GM23248 (cell line): ENCODE results near the gene ATP5ME. TPM values are rescaled to one million over a fixed set of nuclear protein-coding genes. Genes with fewer than 3 reads are reported as not detected.

ENCODE experiments used
- DNase-seq: peaks from one replicate; pipeline ENCODE4 v3.0.0-alpha.2; 2015
- H2AFZ ChIP-seq: fragments of 200-600 bp; sonication (generic); 2 replicates; pipeline ENCODE4 v1.6.1; 2016; ENCODE audit warnings: antibody characterized with exemption
- H3F3A ChIP-seq: fragments of 200-600 bp; sonication (generic); 2 replicates; pipeline ENCODE4 v1.6.1; 2016; ENCODE audit warnings: mild to moderate bottlenecking, antibody characterized with exemption, mixed run types; ENCODE audit not compliant: insufficient read depth
- H3K27ac ChIP-seq: fragments of 200-600 bp; sonication (generic); 2 replicates; pipeline ENCODE4 v1.5.1; 2016; ENCODE audit warnings: mild to moderate bottlenecking
- H3K27me3 ChIP-seq: fragments of 200-600 bp; sonication (generic); replicated peaks from 2 replicates; pipeline ENCODE4 v1.6.1; 2016; ENCODE audit warnings: mild to moderate bottlenecking; ENCODE audit not compliant: insufficient read depth
- H3K36me3 ChIP-seq: fragments of 200-600 bp; sonication (generic); 2 replicates; pipeline ENCODE4 v1.6.1; 2016; ENCODE audit warnings: low read depth, mild to moderate bottlenecking
- H3K4me1 ChIP-seq: fragments of 200-600 bp; sonication (generic); 2 replicates; pipeline ENCODE4 v1.6.1; 2016; ENCODE audit warnings: mild to moderate bottlenecking; ENCODE audit not compliant: insufficient read depth
- H3K4me2 ChIP-seq: fragments of 200-600 bp; sonication (generic); one replicate; pipeline ENCODE4 v1.6.1; 2016; ENCODE audit warnings: mild to moderate bottlenecking; ENCODE audit not compliant: unreplicated experiment
- H3K4me3 ChIP-seq: fragments of 200-600 bp; sonication (generic); 2 replicates; pipeline ENCODE4 v1.5.1; 2016; ENCODE audit warnings: mild to moderate bottlenecking
- H3K79me2 ChIP-seq: fragments of 200-600 bp; sonication (generic); 2 replicates; pipeline ENCODE4 v1.6.1; 2016; ENCODE audit warnings: mild to moderate bottlenecking; ENCODE audit not compliant: insufficient read depth
- H3K9ac ChIP-seq: fragments of 200-600 bp; sonication (generic); 2 replicates; pipeline ENCODE4 v1.6.1; 2016; ENCODE audit warnings: mild to moderate bottlenecking
- H3K9me2 ChIP-seq: fragments of 200-600 bp; sonication (generic); 2 replicates; pipeline ENCODE4 v1.6.1; 2016; ENCODE audit warnings: mixed run types, mild to moderate bottlenecking, moderate library complexity; ENCODE audit not compliant: insufficient read depth
- H3K9me3 ChIP-seq: fragments of 200-600 bp; sonication (generic); one replicate; pipeline ENCODE4 v1.6.1; 2017; ENCODE audit warnings: low read depth
- H4K20me1 ChIP-seq: fragments of 200-600 bp; sonication (generic); 2 replicates; pipeline ENCODE4 v1.6.0; 2016; ENCODE audit not compliant: insufficient read depth
- EZH2 ChIP-seq: fragments of 200-600 bp; sonication (generic); IDR thresholded peaks from 2 replicates; pipeline ENCODE4 v1.6.1; 2018; ENCODE audit warnings: antibody characterized with exemption, mild to moderate bottlenecking; ENCODE audit not compliant: insufficient read depth, poor library complexity, severe bottlenecking
- EZH2phosphoT487 ChIP-seq: fragments of 200-600 bp; sonication (generic); IDR thresholded peaks from 2 replicates; pipeline ENCODE4 v1.6.1; 2018; ENCODE audit warnings: antibody characterized with exemption, moderate library complexity, mild to moderate bottlenecking, low read depth; ENCODE audit not compliant: insufficient read depth
- WGBS, 2 experiments: methylation state at CpG; one replicate each; pipeline ENCODE4 v1.1.6; 2015 to 2017; ENCODE audit warnings: low lambda C conversion rate in 2 of 2, low coverage in 1 of 2; ENCODE audit errors: missing lambda C conversion rate in 2 of 2; 5-methylcytosine and 5-hydroxymethylcytosine counted together
- in situ Hi-C: fragments of 300-500 bp; cut with MboI; formaldehyde crosslinking; loops from 2 replicates; pipeline ENCODE4 v1.15.0; 2020
- polyA plus RNA-seq: library from polyadenylated mRNA; unstranded; fragments of >200 nt; fragmentation: Nextera tagmentation; extraction: Ambion mirVana; gene quantifications from 2 replicates; pipeline ENCODE4 v1.2.1, GENCODE V29; 2016
- total RNA-seq: library from RNA; depleted of rRNA; stranded (reverse); fragments of >200 nt; shearing (Covaris generic); gene quantifications from 2 replicates; pipeline ENCODE4 v1.2.3, GENCODE V29; 2014

Gene ATP5ME
- total and polyA plus RNA-seq, 2 experiments from 2014 or later, result 26.3 to 478 TPM

- H3F3A ChIP-seq, result no peaks in the 10 kb centered on the region
- no peaks in the 10 kb centered on the region for H3K36me3 ChIP-seq
- H3K4me3 ChIP-seq, result no peak overlapping the region
- DNase-seq, result no peak
- no peak overlapping the region for H2AFZ ChIP-seq
- H3K9me2 ChIP-seq, result no peaks in the 10 kb centered on the region
- in situ Hi-C loops, result no loop called here
- 80 to 86% methylated on average over 42 of the region's 42 CpGs for WGBS, 2 experiments
- no peak overlapping the region for H3K9ac ChIP-seq
- H4K20me1 ChIP-seq, result no peaks in the 10 kb centered on the region
- no peaks in the 10 kb centered on the region for H3K79me2 ChIP-seq
- no peaks in the 10 kb centered on the region for H3K4me1 ChIP-seq
- H3K4me2 ChIP-seq, result no peak overlapping the region
- TF ChIP-seq EZH2phosphoT487 (no peak), EZH2 (no peak)
- H3K27me3 ChIP-seq, result no peaks in the 10 kb centered on the region
- no peak overlapping the region for H3K27ac ChIP-seq
- no peaks in the 10 kb centered on the region for H3K9me3 ChIP-seq
These were observed 12.0 kb downstream of the ATP5ME start for GRCh38 chr4:661881-662761.

- Histone ChIP-seq H3K9me3 (no peaks in the 10 kb centered on the region), H3K36me3 (no peaks in the 10 kb centered on the region), H3F3A (no peaks in the 10 kb centered on the region), H3K27ac (no peak overlapping the region), H3K79me2 (no peaks in the 10 kb centered on the region), H3K4me2 (no peak overlapping the region), H3K4me1 (no peaks in the 10 kb centered on the region), H3K27me3 (no peaks in the 10 kb centered on the region), H3K9ac (no peak overlapping the region), H4K20me1 (no peaks in the 10 kb centered on the region), H3K4me3 (no peak overlapping the region), H3K9me2 (no peaks in the 10 kb centered on the region), H2AFZ (no peak overlapping the region)
- TF ChIP-seq EZH2phosphoT487, result no peak
- TF ChIP-seq EZH2, result no peak
- DNase-seq, result no peak
- in situ Hi-C loops, result no loop called here
- WGBS, 2 experiments, result 32 to 45% methylated on average over 3 of the region's 3 CpGs
These were observed 12.8 kb downstream of the ATP5ME start for GRCh38 chr4:661231-661630.

GRCh38 chr4:660401-660800 is 13.7 kb downstream of the ATP5ME start:
- no peaks in the 10 kb centered on the region for H3K27me3 ChIP-seq
- no peaks in the 10 kb centered on the region for H3K79me2 ChIP-seq
- H3K9me2 ChIP-seq, result no peaks in the 10 kb centered on the region
- in situ Hi-C loops, result no loop called here
- no peak overlapping the region for H3K4me3 ChIP-seq
- no peaks in the 10 kb centered on the region for H3F3A ChIP-seq
- TF ChIP-seq EZH2phosphoT487, result no peak
- no peaks in the 10 kb centered on the region for H3K36me3 ChIP-seq
- no peaks in the 10 kb centered on the region for H4K20me1 ChIP-seq
- DNase-seq, result no peak
- no peaks in the 10 kb centered on the region for H3K4me1 ChIP-seq
- H3K27ac ChIP-seq, result no peak overlapping the region
- no peak overlapping the region for H3K9ac ChIP-seq
- H3K4me2 ChIP-seq, result no peak overlapping the region
- H3K9me3 ChIP-seq, result no peaks in the 10 kb centered on the region
- 47 to 49% methylated on average over 10 of the region's 10 CpGs for WGBS, 2 experiments
- H2AFZ ChIP-seq, result no peak overlapping the region

GRCh38 chr4:659851-660250 is 14.2 kb downstream of the ATP5ME start:
- Histone ChIP-seq H4K20me1 (no peaks in the 10 kb centered on the region), H3K9me2 (no peaks in the 10 kb centered on the region), H3K27me3 (no peaks in the 10 kb centered on the region), H3K79me2 (no peaks in the 10 kb centered on the region), H3K4me2 (no peak overlapping the region), H2AFZ (no peak overlapping the region), H3K4me1 (no peaks in the 10 kb centered on the region), H3K27ac (no peak overlapping the region), H3K4me3 (no peak overlapping the region), H3K36me3 (no peaks in the 10 kb centered on the region), H3K9me3 (no peaks in the 10 kb centered on the region), H3K9ac (no peak overlapping the region), H3F3A (no peaks in the 10 kb centered on the region)
- no peak for DNase-seq
- in situ Hi-C loops, result no loop called here
- 51 to 55% methylated on average over 8 of the region's 8 CpGs for WGBS, 2 experiments
- no peak for TF ChIP-seq EZH2phosphoT487
- TF ChIP-seq EZH2, result no peak
